ENCODE measurements around the gene ANK2. TPM values are rescaled to one million over a fixed set of nuclear protein-coding genes. Genes with fewer than 3 reads are reported as not detected.
"Not testable (repeated sequence)": the region's sequence is repeated elsewhere in the genome, so short reads cannot be mapped to it uniquely, and the experiment has no call there.

The ANK2 gene
- polyA plus RNA-seq, 3 donors = 1.2 to 29.7 (median 26.1) TPM

GRCh38 chr4:113043591-113043990 lies 5.9 kb upstream of the ANK2 start:
- H3K27ac ChIP-seq (ENCODE audit: low read depth, low read length) = no peak overlapping the region

- no peak overlapping the region for H3K27ac ChIP-seq (ENCODE audit: low read depth, low read length)
- WGBS, 3 donors = 19 to 29% (median 23%) methylated on average over 2 of the region's 2 CpGs
Measured at GRCh38 chr4:113050371-113050755, 910 bp downstream of the ANK2 start.

- 84 to 90% (median 86%) methylated on average over 3 of the region's 3 CpGs for WGBS, 3 donors
Measured at GRCh38 chr4:113050837-113051236, 1.4 kb downstream of the ANK2 start.

GRCh38 chr4:113051361-113051760 lies 1.9 kb downstream of the ANK2 start:
- 64 to 87% (median 84%) methylated on average over 2 of the region's 2 CpGs for WGBS, 3 donors
- no peak overlapping the region for H3K27ac ChIP-seq (ENCODE audit: low read depth, low read length)

More at GRCh38 chr4:113050837-113051236, 1.4 kb downstream of the ANK2 start:
- no peak overlapping the region for H3K27ac ChIP-seq (ENCODE audit: low read depth, low read length)

- H3K27ac ChIP-seq (ENCODE audit: low read depth, low read length) = no peak overlapping the region
- WGBS, 3 donors = 74 to 82% (median 79%) methylated on average over 9 of the region's 9 CpGs
Measured at GRCh38 chr4:113052379-113052951, 3.0 kb downstream of the ANK2 start.

- H3K27ac ChIP-seq (ENCODE audit: low read depth, low read length) = no peak overlapping the region
Measured at GRCh38 chr4:113053883-113054282, 4.4 kb downstream of the ANK2 start.

GRCh38 chr4:113056318-113056717 lies 6.9 kb downstream of the ANK2 start:
- 63 to 75% (median 71%) methylated on average over 2 of the region's 2 CpGs for WGBS, 3 donors
- no peak overlapping the region for H3K27ac ChIP-seq (ENCODE audit: low read depth, low read length)

- WGBS, 3 donors = 84 to 94% (median 93%) methylated on average over 1 of the region's 1 CpG
- H3K27ac ChIP-seq (ENCODE audit: low read depth, low read length) = no peak overlapping the region
Measured at GRCh38 chr4:113057891-113058290, 8.4 kb downstream of the ANK2 start.

- WGBS, 3 donors = 75 to 86% (median 83%) methylated on average over 3 of the region's 3 CpGs
- no peak overlapping the region for H3K27ac ChIP-seq (ENCODE audit: low read depth, low read length)
Measured at GRCh38 chr4:113059449-113060182, 10.2 kb downstream of the ANK2 start.

- no peak overlapping the region for H3K27ac ChIP-seq (ENCODE audit: low read depth, low read length)
Measured at GRCh38 chr4:113060853-113061252, 11.4 kb downstream of the ANK2 start.

- 13 to 61% (median 47%) methylated on average over 5 of the region's 5 CpGs for WGBS, 3 donors
- no peak overlapping the region for H3K27ac ChIP-seq (ENCODE audit: low read depth, low read length)
Measured at GRCh38 chr4:113064244-113064643, 14.8 kb downstream of the ANK2 start.

GRCh38 chr4:113065629-113066028 lies 16.2 kb downstream of the ANK2 start:
- WGBS, 3 donors = 60 to 84% (median 79%) methylated on average over 3 of the region's 3 CpGs
- no peak overlapping the region for H3K27ac ChIP-seq (ENCODE audit: low read depth, low read length)

- WGBS, 3 donors = 89 to 90% (median 89%) methylated on average over 3 of the region's 3 CpGs
- not testable (repeated sequence) for H3K27ac ChIP-seq (ENCODE audit: low read depth, low read length)
Measured at GRCh38 chr4:113068771-113069170, 19.3 kb downstream of the ANK2 start.

GRCh38 chr4:113069212-113069892 lies 19.9 kb downstream of the ANK2 start:
- no peak overlapping the region for H3K27ac ChIP-seq (ENCODE audit: low read depth, low read length)
- 86% methylated on average over 7 of the region's 7 CpGs for WGBS, 3 donors

GRCh38 chr4:113070755-113071154 lies 21.3 kb downstream of the ANK2 start:
- WGBS, 3 donors = 71 to 78% (median 75%) methylated on average over 2 of the region's 2 CpGs
- H3K27ac ChIP-seq (ENCODE audit: low read depth, low read length) = no peak overlapping the region

- H3K27ac ChIP-seq (ENCODE audit: low read depth, low read length) = no peak overlapping the region
- 89 to 97% (median 94%) methylated on average over 4 of the region's 4 CpGs for WGBS, 3 donors
Measured at GRCh38 chr4:113071274-113071673, 21.8 kb downstream of the ANK2 start.

GRCh38 chr4:113071805-113072204 lies 22.4 kb downstream of the ANK2 start:
- H3K27ac ChIP-seq (ENCODE audit: low read depth, low read length) = no peak overlapping the region
- WGBS, 3 donors = 61 to 89% (median 86%) methylated on average over 2 of the region's 2 CpGs

GRCh38 chr4:113073451-113074005 lies 24.1 kb downstream of the ANK2 start:
- 78 to 89% (median 86%) methylated on average over 9 of the region's 9 CpGs for WGBS, 3 donors
- H3K27ac ChIP-seq (ENCODE audit: low read depth, low read length) = no peak overlapping the region

GRCh38 chr4:113077575-113077974 lies 28.1 kb downstream of the ANK2 start:
- 41 to 71% (median 69%) methylated on average over 1 of the region's 1 CpG for WGBS, 3 donors
- no peak overlapping the region for H3K27ac ChIP-seq (ENCODE audit: low read depth, low read length)

Measured in adipose tissue (tissue), 3 donors.